Activated CD4-positive, alpha-beta T cell treated with anti-CD3 and anti-CD28 coated beads, Interleukin-2, amount 10 ng/mL, durations not matched to agents 7 days and 5 days (primary cell): ENCODE data around the gene MRGPRF. TPM values are rescaled to one million over a fixed set of nuclear protein-coding genes. Genes with fewer than 3 reads are reported as not detected.
"Not testable (repeated sequence)": the region's sequence is repeated elsewhere in the genome, so short reads cannot be mapped to it uniquely, and the experiment has no call there.

ENCODE experiments used
- CTCF ChIA-PET: fragments of 350-600 bp; sonication (Branson Sonifier 250); formaldehyde crosslinking; loops from one replicate; lab custom pipeline; 2021; ENCODE audit warnings: antibody characterized with exemption; lab: Charles Lee
- POLR2A ChIA-PET: fragments of 350-600 bp; sonication (Branson Sonifier 250); formaldehyde crosslinking; loops from one replicate; lab custom pipeline; 2021; ENCODE audit warnings: antibody characterized with exemption; lab: Charles Lee
- DNase-seq: peaks from one replicate; pipeline ENCODE4 v3.0.0-alpha.2; 2020
- H3K27ac Mint-ChIP-seq: one replicate; pipeline ENCODE4 v1.8.0; 2021; ENCODE audit warnings: mild to moderate bottlenecking, moderate library complexity, mixed read lengths
- H3K27me3 Mint-ChIP-seq: one replicate; pipeline ENCODE4 v1.8.0; 2021; ENCODE audit warnings: mixed read lengths
- H3K36me3 Mint-ChIP-seq: one replicate; pipeline ENCODE4 v1.8.0; 2021; ENCODE audit warnings: low read depth, mixed read lengths
- H3K4me1 Mint-ChIP-seq: one replicate; pipeline ENCODE4 v1.8.0; 2021; ENCODE audit warnings: mixed read lengths
- H3K4me3 Mint-ChIP-seq: one replicate; pipeline ENCODE4 v1.8.0; 2021; ENCODE audit warnings: mild to moderate bottlenecking, moderate library complexity, mixed read lengths
- H3K9me3 Mint-ChIP-seq: one replicate; pipeline ENCODE4 v1.8.0; 2021; ENCODE audit warnings: mixed read lengths
- total RNA-seq, 2 experiments: library from RNA; stranded (reverse); gene quantifications; one replicate each; pipeline ENCODE4 v1.2.3, GENCODE V29; 2021

The MRGPRF gene
- total RNA-seq, 2 experiments from 2014 or later, result not detected

- Mint-ChIP-seq H3K4me1 (no peaks in the 10 kb centered on the region), H3K9me3 (no peaks in the 10 kb centered on the region), H3K27me3 (peaks cover 2% of the 10 kb centered on the region), H3K27ac (no peak overlapping the region), H3K36me3 (no peaks in the 10 kb centered on the region), H3K4me3 (no peak overlapping the region)
- no peak for DNase-seq
- ChIA-PET CTCF (interaction anchor here (1.3 kb wide), 1 partner anchor 35 kb away, joined by 3 read pairs; no protein-coding TSS in a partner anchor), POLR2A (no interaction called here)
Observed at GRCh38 chr11:69002110-69002569, 10.9 kb downstream of the MRGPRF start.

- Mint-ChIP-seq H3K4me1 (no peaks in the 10 kb centered on the region), H3K27ac (no peak overlapping the region), H3K27me3 (no peaks in the 10 kb centered on the region), H3K9me3 (no peaks in the 10 kb centered on the region), H3K36me3 (no peaks in the 10 kb centered on the region), H3K4me3 (no peak overlapping the region)
- no peak for DNase-seq
- ChIA-PET POLR2A (no interaction called here), CTCF (no interaction called here)
Observed at GRCh38 chr11:69001243-69002081, 11.6 kb downstream of the MRGPRF start.

- H3K9me3 Mint-ChIP-seq, result no peaks in the 10 kb centered on the region
Observed at GRCh38 chr11:69000831-69001242, 12.2 kb downstream of the MRGPRF start.

GRCh38 chr11:69000391-69000790 lies 12.7 kb downstream of the MRGPRF start:
- POLR2A ChIA-PET, result no interaction called here
- Mint-ChIP-seq H3K36me3 (no peaks in the 10 kb centered on the region), H3K9me3 (no peaks in the 10 kb centered on the region), H3K27ac (no peak overlapping the region), H3K27me3 (no peaks in the 10 kb centered on the region), H3K4me3 (no peak overlapping the region), H3K4me1 (no peaks in the 10 kb centered on the region)
- CTCF ChIA-PET, result no interaction called here
- no peak for DNase-seq

More at GRCh38 chr11:69000831-69001242, 12.2 kb downstream of the MRGPRF start:
- CTCF ChIA-PET, result no interaction called here
- POLR2A ChIA-PET, result no interaction called here
- Mint-ChIP-seq H3K4me3 (no peak overlapping the region), H3K27ac (no peak overlapping the region), H3K27me3 (no peaks in the 10 kb centered on the region), H3K36me3 (no peaks in the 10 kb centered on the region), H3K4me1 (no peaks in the 10 kb centered on the region)
- DNase-seq, result no peak

- H3K4me1 Mint-ChIP-seq, DNase-seq, H3K27me3 Mint-ChIP-seq, H3K4me3 Mint-ChIP-seq, H3K36me3 Mint-ChIP-seq, H3K27ac Mint-ChIP-seq, POLR2A ChIA-PET, H3K9me3 Mint-ChIP-seq, CTCF ChIA-PET: not testable (repeated sequence)
Observed at GRCh38 chr11:68999748-69000355, 13.2 kb downstream of the MRGPRF start.

- DNase-seq, result no peak
- no peaks in the 10 kb centered on the region for H3K27me3 Mint-ChIP-seq
- H3K27ac Mint-ChIP-seq, result no peak overlapping the region
- no peaks in the 10 kb centered on the region for H3K4me1 Mint-ChIP-seq
- H3K36me3 Mint-ChIP-seq, result no peaks in the 10 kb centered on the region
- ChIA-PET POLR2A (no interaction called here), CTCF (interaction anchor here (0.5 kb wide), 1 partner anchor 490 kb away, joined by 3 read pairs; no protein-coding TSS in a partner anchor)
- H3K4me3 Mint-ChIP-seq, result no peak overlapping the region
- H3K9me3 Mint-ChIP-seq, result no peaks in the 10 kb centered on the region
Observed at GRCh38 chr11:68999093-68999747, 13.8 kb downstream of the MRGPRF start.

- ChIA-PET CTCF (no interaction called here), POLR2A (no interaction called here)
- no peak overlapping the region for H3K27ac Mint-ChIP-seq
- no peaks in the 10 kb centered on the region for H3K27me3 Mint-ChIP-seq
- no peaks in the 10 kb centered on the region for H3K36me3 Mint-ChIP-seq
- H3K9me3 Mint-ChIP-seq, result no peaks in the 10 kb centered on the region
- H3K4me1 Mint-ChIP-seq, result no peaks in the 10 kb centered on the region
- no peak overlapping the region for H3K4me3 Mint-ChIP-seq
- DNase-seq, result no peak
Observed at GRCh38 chr11:68998390-68998911, 14.6 kb downstream of the MRGPRF start.

- DNase-seq, result no peak
- Mint-ChIP-seq H3K27ac (no peak overlapping the region), H3K4me1 (no peaks in the 10 kb centered on the region), H3K27me3 (no peaks in the 10 kb centered on the region), H3K4me3 (no peak overlapping the region), H3K36me3 (no peaks in the 10 kb centered on the region), H3K9me3 (no peaks in the 10 kb centered on the region)
- ChIA-PET CTCF (interaction anchor here (1.6 kb wide), 1 partner anchor 13 kb away, joined by 4 read pairs; no protein-coding TSS in a partner anchor), POLR2A (no interaction called here)
Observed at GRCh38 chr11:68997995-68998348, 15.1 kb downstream of the MRGPRF start.

GRCh38 chr11:68997124-68997994 lies 15.7 kb downstream of the MRGPRF start:
- no peaks in the 10 kb centered on the region for H3K27me3 Mint-ChIP-seq
- no peaks in the 10 kb centered on the region for H3K9me3 Mint-ChIP-seq
- H3K36me3 Mint-ChIP-seq, result no peaks in the 10 kb centered on the region
- DNase-seq, result no peak
- no peak overlapping the region for H3K4me3 Mint-ChIP-seq
- ChIA-PET CTCF (interaction anchor here (1.6 kb wide), 1 partner anchor 13 kb away, joined by 4 read pairs; no protein-coding TSS in a partner anchor), POLR2A (no interaction called here)
- H3K4me1 Mint-ChIP-seq, result no peaks in the 10 kb centered on the region
- no peak overlapping the region for H3K27ac Mint-ChIP-seq

- Mint-ChIP-seq H3K27ac (no peak overlapping the region), H3K36me3 (no peaks in the 10 kb centered on the region), H3K27me3 (no peaks in the 10 kb centered on the region), H3K9me3 (no peaks in the 10 kb centered on the region), H3K4me3 (no peak overlapping the region), H3K4me1 (no peaks in the 10 kb centered on the region)
- POLR2A ChIA-PET, result no interaction called here
- no peak for DNase-seq
- CTCF ChIA-PET, result interaction anchor here (1.6 kb wide), 1 partner anchor 14 kb away, joined by 4 read pairs; no protein-coding TSS in a partner anchor
Observed at GRCh38 chr11:68996376-68997123, 16.5 kb downstream of the MRGPRF start.

- POLR2A ChIA-PET, result no interaction called here
- DNase-seq, result no peak
- CTCF ChIA-PET, result no interaction called here
- Mint-ChIP-seq H3K4me1 (no peaks in the 10 kb centered on the region), H3K36me3 (no peaks in the 10 kb centered on the region), H3K27me3 (no peaks in the 10 kb centered on the region), H3K4me3 (no peak overlapping the region), H3K9me3 (no peaks in the 10 kb centered on the region), H3K27ac (no peak overlapping the region)
Observed at GRCh38 chr11:68994894-68995285, 18.2 kb downstream of the MRGPRF start.
